ENCODE results near the gene ZCCHC2.

Gene ZCCHC2

GRCh38 chr18:62610351-62610700 lies 87.5 kb downstream of the ZCCHC2 start:
- Histone ChIP-seq H3K27ac (ENCODE audit: low read depth, low read length) (no peak overlapping the region), H2AFZ (ENCODE audit: low read depth, low read length, severe bottlenecking) (no peak overlapping the region), H3K4me3 (ENCODE audit: insufficient read depth, low read length, poor library complexity, severe bottlenecking) (no peak overlapping the region), H3K79me2 (ENCODE audit: insufficient read depth, low read length) (no peaks in the 10 kb centered on the region), H3K9ac (ENCODE audit: low read length) (no peak overlapping the region), H3K9me2 (replicated peaks; ENCODE audit: insufficient read depth, low read length) (no peaks in the 10 kb centered on the region), H4K20me1 (ENCODE audit: low read depth, low read length) (no peaks in the 10 kb centered on the region), H3F3A (ENCODE audit: insufficient read depth) (no peaks in the 10 kb centered on the region), H3K9me3 (ENCODE audit: insufficient read depth, low read length) (no peaks in the 10 kb centered on the region), H3K4me2 (ENCODE audit: low read depth, low read length, poor library complexity, severe bottlenecking) (no peak overlapping the region), H3K27me3 (ENCODE audit: low read length) (no peaks in the 10 kb centered on the region), H3K36me3 (ENCODE audit: low read length) (no peaks in the 10 kb centered on the region)
- no peak for TF ChIP-seq CTCF (IDR thresholded peaks at IDR 0.05; ENCODE audit: insufficient read depth, low read length, poor library complexity, severe bottlenecking)
- TF ChIP-seq EZH2phosphoT487 (conservative IDR thresholded peaks at IDR 0.05; ENCODE audit: low read length): no peak

- H3K36me3 ChIP-seq (ENCODE audit: low read length): no peaks in the 10 kb centered on the region
- H2AFZ ChIP-seq (ENCODE audit: low read depth, low read length, severe bottlenecking): no peak overlapping the region
- H3F3A ChIP-seq (ENCODE audit: insufficient read depth): no peaks in the 10 kb centered on the region
- H3K9me2 ChIP-seq (replicated peaks; ENCODE audit: insufficient read depth, low read length): no peaks in the 10 kb centered on the region
- no peak overlapping the region for H3K4me2 ChIP-seq (ENCODE audit: low read depth, low read length, poor library complexity, severe bottlenecking)
- H4K20me1 ChIP-seq (ENCODE audit: low read depth, low read length): no peaks in the 10 kb centered on the region
- H3K79me2 ChIP-seq (ENCODE audit: insufficient read depth, low read length): no peaks in the 10 kb centered on the region
- no peaks in the 10 kb centered on the region for H3K27me3 ChIP-seq (ENCODE audit: low read length)
- H3K9me3 ChIP-seq (ENCODE audit: insufficient read depth, low read length): no peaks in the 10 kb centered on the region
- TF ChIP-seq CTCF (IDR thresholded peaks at IDR 0.05; ENCODE audit: insufficient read depth, low read length, poor library complexity, severe bottlenecking): no peak
- H3K9ac ChIP-seq (ENCODE audit: low read length): no peak overlapping the region
- no peak overlapping the region for H3K27ac ChIP-seq (ENCODE audit: low read depth, low read length)
- no peak overlapping the region for H3K4me3 ChIP-seq (ENCODE audit: insufficient read depth, low read length, poor library complexity, severe bottlenecking)
Observed at GRCh38 chr18:62610701-62611411, 88.0 kb downstream of the ZCCHC2 start.

GRCh38 chr18:62611453-62612288 lies 88.8 kb downstream of the ZCCHC2 start:
- no peaks in the 10 kb centered on the region for H3K27me3 ChIP-seq (ENCODE audit: low read length)
- H3K79me2 ChIP-seq (ENCODE audit: insufficient read depth, low read length): no peaks in the 10 kb centered on the region
- no peak overlapping the region for H3K4me2 ChIP-seq (ENCODE audit: low read depth, low read length, poor library complexity, severe bottlenecking)
- H3K9me3 ChIP-seq (ENCODE audit: insufficient read depth, low read length): no peaks in the 10 kb centered on the region
- H3K9me2 ChIP-seq (replicated peaks; ENCODE audit: insufficient read depth, low read length): no peaks in the 10 kb centered on the region
- H4K20me1 ChIP-seq (ENCODE audit: low read depth, low read length): no peaks in the 10 kb centered on the region
- no peak overlapping the region for H3K27ac ChIP-seq (ENCODE audit: low read depth, low read length)
- no peaks in the 10 kb centered on the region for H3K36me3 ChIP-seq (ENCODE audit: low read length)
- H2AFZ ChIP-seq (ENCODE audit: low read depth, low read length, severe bottlenecking): no peak overlapping the region
- TF ChIP-seq EZH2phosphoT487 (conservative IDR thresholded peaks at IDR 0.05; ENCODE audit: low read length) (no peak), CTCF (IDR thresholded peaks at IDR 0.05; ENCODE audit: insufficient read depth, low read length, poor library complexity, severe bottlenecking) (no peak)
- H3K4me3 ChIP-seq (ENCODE audit: insufficient read depth, low read length, poor library complexity, severe bottlenecking): no peak overlapping the region
- no peaks in the 10 kb centered on the region for H3F3A ChIP-seq (ENCODE audit: insufficient read depth)
- no peak overlapping the region for H3K9ac ChIP-seq (ENCODE audit: low read length)

Data from SU-DHL-6 (cell line).